WTC11 (cell line): ENCODE data around the gene THBS2.

Source experiments
- CREM ChIP-seq: sonication (generic); formaldehyde crosslinking; IDR thresholded peaks from 2 replicates; pipeline ENCODE4 v1.8.1; 2022; ENCODE audit warnings: mild to moderate bottlenecking, missing genetic modification reagents, moderate library complexity
- ESRRA ChIP-seq: sonication (generic); formaldehyde crosslinking; IDR thresholded peaks from 2 replicates; pipeline ENCODE4 v1.8.1; 2022; ENCODE audit warnings: mild to moderate bottlenecking, missing genetic modification reagents, borderline replicate concordance
- GABPB1 ChIP-seq: sonication (generic); formaldehyde crosslinking; IDR thresholded peaks from 2 replicates; pipeline ENCODE4 v1.8.1; 2023; ENCODE audit warnings: mild to moderate bottlenecking, missing genetic modification reagents
- TEAD1 ChIP-seq: sonication (generic); formaldehyde crosslinking; IDR thresholded peaks from 2 replicates; pipeline ENCODE4 v1.8.0; 2022; ENCODE audit warnings: mild to moderate bottlenecking, missing genetic modification reagents
- TF ChIP-seq, protein P1 (sequence below): fragments of 200-600 bp; IDR thresholded peaks from 2 replicates; pipeline ENCODE4 v1.8.0; 2022; ENCODE audit warnings: antibody characterized with exemption
- TF ChIP-seq, protein P2 (sequence below): sonication (generic); formaldehyde crosslinking; IDR thresholded peaks from 2 replicates; pipeline ENCODE4 v1.8.1; 2023; ENCODE audit warnings: mild to moderate bottlenecking, missing genetic modification reagents, moderate library complexity
- TF ChIP-seq, protein P3 (sequence below): sonication (generic); formaldehyde crosslinking; conservative IDR thresholded peaks from 2 replicates; pipeline ENCODE4 v1.8.1; 2022; ENCODE audit warnings: mild to moderate bottlenecking, missing genetic modification reagents
- TF ChIP-seq, protein P4 (sequence below): fragments of 250-450 bp; sonication (Bioruptor Pico); IDR thresholded peaks from 2 replicates; pipeline ENCODE4 v1.9.0; 2021; ENCODE audit warnings: moderate library complexity, mild to moderate bottlenecking, inconsistent platforms, borderline replicate concordance
- TF ChIP-seq, protein P5 (sequence below): sonication (generic); formaldehyde crosslinking; IDR thresholded peaks from 2 replicates; pipeline ENCODE4 v1.8.1; 2023; ENCODE audit warnings: mild to moderate bottlenecking, moderate library complexity, missing genetic modification reagents

DNA sequence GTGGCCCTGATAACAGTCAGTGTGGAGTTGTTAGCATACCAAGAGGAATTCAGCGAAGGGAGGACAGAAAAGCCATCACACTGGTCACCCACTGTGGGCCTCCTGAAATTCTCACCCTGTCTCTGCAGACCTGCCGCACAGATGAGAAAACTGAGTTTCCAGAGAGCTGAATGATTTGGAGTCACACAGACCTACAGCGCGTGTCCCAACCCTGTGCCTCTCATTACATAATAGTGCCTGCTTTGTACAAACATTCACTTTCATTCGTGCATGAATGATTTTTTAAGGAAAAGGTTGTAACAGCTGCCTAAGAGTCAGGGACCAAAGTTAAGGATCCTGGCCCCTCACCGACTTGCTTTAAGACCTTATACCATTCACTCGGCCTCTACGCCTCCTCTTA is 62.7 kb downstream of the THBS2 start:
- TF ChIP-seq TEAD1 (CRISPR knock-in tag) (no peak), CREM (CRISPR knock-in tag) (no peak), ESRRA (CRISPR knock-in tag) (no peak), GABPB1 (no peak)
- TF ChIP-seq, protein P1, sequence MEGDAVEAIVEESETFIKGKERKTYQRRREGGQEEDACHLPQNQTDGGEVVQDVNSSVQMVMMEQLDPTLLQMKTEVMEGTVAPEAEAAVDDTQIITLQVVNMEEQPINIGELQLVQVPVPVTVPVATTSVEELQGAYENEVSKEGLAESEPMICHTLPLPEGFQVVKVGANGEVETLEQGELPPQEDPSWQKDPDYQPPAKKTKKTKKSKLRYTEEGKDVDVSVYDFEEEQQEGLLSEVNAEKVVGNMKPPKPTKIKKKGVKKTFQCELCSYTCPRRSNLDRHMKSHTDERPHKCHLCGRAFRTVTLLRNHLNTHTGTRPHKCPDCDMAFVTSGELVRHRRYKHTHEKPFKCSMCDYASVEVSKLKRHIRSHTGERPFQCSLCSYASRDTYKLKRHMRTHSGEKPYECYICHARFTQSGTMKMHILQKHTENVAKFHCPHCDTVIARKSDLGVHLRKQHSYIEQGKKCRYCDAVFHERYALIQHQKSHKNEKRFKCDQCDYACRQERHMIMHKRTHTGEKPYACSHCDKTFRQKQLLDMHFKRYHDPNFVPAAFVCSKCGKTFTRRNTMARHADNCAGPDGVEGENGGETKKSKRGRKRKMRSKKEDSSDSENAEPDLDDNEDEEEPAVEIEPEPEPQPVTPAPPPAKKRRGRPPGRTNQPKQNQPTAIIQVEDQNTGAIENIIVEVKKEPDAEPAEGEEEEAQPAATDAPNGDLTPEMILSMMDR = no peak
- TF ChIP-seq, protein P2, sequence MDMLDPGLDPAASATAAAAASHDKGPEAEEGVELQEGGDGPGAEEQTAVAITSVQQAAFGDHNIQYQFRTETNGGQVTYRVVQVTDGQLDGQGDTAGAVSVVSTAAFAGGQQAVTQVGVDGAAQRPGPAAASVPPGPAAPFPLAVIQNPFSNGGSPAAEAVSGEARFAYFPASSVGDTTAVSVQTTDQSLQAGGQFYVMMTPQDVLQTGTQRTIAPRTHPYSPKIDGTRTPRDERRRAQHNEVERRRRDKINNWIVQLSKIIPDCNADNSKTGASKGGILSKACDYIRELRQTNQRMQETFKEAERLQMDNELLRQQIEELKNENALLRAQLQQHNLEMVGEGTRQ = no peak
- TF ChIP-seq, protein P3, sequence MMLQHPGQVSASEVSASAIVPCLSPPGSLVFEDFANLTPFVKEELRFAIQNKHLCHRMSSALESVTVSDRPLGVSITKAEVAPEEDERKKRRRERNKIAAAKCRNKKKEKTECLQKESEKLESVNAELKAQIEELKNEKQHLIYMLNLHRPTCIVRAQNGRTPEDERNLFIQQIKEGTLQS (CRISPR knock-in tag) = no peak
- TF ChIP-seq, protein P4, sequence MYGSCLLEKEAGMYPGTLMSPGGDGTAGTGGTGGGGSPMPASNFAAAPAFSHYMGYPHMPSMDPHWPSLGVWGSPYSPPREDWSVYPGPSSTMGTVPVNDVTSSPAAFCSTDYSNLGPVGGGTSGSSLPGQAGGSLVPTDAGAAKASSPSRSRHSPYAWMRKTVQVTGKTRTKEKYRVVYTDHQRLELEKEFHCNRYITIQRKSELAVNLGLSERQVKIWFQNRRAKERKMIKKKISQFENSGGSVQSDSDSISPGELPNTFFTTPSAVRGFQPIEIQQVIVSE (CRISPR knock-in tag) = no peak
- TF ChIP-seq, protein P5, sequence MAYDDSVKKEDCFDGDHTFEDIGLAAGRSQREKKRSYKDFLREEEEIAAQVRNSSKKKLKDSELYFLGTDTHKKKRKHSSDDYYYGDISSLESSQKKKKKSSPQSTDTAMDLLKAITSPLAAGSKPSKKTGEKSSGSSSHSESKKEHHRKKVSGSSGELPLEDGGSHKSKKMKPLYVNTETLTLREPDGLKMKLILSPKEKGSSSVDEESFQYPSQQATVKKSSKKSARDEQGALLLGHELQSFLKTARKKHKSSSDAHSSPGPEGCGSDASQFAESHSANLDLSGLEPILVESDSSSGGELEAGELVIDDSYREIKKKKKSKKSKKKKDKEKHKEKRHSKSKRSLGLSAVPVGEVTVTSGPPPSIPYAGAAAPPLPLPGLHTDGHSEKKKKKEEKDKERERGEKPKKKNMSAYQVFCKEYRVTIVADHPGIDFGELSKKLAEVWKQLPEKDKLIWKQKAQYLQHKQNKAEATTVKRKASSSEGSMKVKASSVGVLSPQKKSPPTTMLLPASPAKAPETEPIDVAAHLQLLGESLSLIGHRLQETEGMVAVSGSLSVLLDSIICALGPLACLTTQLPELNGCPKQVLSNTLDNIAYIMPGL (CRISPR knock-in tag) = no peak
